HG03520 (cell line): ENCODE measurements around the gene TYROBP.
"Not testable (repeated sequence)": the region's sequence is repeated elsewhere in the genome, so short reads cannot be mapped to it uniquely, and the experiment has no call there.

Experiments used
- ATAC-seq: cut with Tn5 transposase; IDR thresholded peaks from one replicate; pipeline ENCODE4 v1.9.1; 2021; ENCODE audit warnings: mild to moderate bottlenecking, moderate library complexity; ENCODE audit not compliant: unreplicated experiment

The TYROBP gene

GRCh38 chr19:35901854-35902661 is 6.0 kb downstream of the TYROBP start, which contains the start of gene HCST:
Gene HCST, plus strand, starts transcription at chr19:35902529. Its CDS starts 65 bp downstream, at chr19:35902594.
- no peak for ATAC-seq

DNA sequence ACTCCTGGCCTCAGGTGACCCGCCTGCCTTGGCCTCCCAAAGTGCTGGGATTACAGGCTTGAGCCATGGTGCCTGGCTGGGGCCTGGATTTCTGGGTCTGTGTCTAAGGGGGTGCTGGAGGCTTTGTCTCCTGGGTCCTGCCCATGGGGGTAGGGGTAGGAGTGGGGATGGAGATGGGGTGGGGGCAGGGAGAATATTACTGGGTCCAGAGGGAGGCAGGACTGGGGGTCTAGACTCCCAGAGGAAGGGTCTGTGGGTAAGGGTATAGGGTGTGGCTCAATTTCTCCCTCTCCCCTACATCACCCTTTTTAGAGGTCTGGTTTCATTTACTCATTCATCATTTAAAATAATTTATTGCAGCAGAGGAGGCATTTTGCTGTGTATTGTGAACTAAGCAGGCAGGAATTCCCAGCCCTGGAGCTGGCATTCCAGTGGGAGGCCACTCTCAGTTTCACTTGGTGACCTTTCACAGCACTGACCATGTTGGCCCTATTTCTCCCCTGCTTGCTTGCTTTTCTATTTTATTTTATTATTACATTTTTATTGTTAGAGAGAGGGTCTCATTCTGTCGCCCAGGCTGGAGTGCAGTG is 6.9 kb downstream of the TYROBP start:
- no peak for ATAC-seq

DNA sequence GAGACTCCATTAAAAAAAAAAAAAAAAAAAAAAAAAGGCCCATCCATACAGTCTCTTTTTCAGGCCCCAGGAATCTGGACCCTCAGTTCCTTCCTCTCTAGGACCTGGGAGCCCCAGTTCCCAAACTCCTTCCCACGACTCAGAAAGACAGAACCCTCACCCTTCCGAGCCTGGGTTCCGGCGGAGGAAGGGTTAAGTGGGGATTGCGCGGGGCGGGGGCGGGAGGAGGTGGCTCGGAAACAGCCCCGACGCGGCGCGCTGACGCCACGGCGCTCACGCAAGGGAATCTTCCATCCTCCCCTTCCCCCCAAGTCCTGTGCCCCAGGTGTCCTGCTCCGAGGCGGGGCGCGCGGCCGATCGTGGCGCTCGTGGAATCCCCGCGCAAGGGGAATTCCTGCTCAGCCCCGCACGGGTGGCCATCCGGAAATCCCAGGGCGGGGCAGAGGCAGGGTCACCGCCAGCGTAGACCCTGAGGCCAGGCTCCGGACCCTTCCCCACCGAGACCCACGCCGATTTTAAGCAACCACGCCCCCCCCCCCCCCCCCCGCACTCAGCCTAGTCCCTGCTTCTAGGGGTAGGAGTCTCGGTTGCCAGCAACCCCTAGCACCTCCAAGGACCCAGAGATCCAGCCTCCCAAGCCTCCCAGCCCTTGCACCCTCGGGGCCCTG is 8.4 kb downstream of the TYROBP start:
- no peak for ATAC-seq

DNA sequence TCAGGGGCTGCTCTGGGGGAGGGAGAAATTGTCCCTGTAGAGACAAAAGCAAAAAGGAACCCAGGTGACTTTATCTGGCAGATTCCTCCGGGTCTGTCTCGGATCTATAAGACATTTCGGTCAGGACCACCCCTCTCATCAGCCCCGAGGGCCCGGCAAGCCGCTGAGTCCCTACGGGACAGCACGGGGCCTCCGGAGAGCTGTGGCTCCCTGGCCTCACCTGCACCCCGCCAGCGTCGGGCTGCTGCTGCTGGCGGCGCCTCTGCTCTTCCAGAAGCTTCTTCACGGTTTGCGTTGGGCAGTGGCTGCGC is 9.6 kb downstream of the TYROBP start:
- ATAC-seq, result no peak

DNA sequence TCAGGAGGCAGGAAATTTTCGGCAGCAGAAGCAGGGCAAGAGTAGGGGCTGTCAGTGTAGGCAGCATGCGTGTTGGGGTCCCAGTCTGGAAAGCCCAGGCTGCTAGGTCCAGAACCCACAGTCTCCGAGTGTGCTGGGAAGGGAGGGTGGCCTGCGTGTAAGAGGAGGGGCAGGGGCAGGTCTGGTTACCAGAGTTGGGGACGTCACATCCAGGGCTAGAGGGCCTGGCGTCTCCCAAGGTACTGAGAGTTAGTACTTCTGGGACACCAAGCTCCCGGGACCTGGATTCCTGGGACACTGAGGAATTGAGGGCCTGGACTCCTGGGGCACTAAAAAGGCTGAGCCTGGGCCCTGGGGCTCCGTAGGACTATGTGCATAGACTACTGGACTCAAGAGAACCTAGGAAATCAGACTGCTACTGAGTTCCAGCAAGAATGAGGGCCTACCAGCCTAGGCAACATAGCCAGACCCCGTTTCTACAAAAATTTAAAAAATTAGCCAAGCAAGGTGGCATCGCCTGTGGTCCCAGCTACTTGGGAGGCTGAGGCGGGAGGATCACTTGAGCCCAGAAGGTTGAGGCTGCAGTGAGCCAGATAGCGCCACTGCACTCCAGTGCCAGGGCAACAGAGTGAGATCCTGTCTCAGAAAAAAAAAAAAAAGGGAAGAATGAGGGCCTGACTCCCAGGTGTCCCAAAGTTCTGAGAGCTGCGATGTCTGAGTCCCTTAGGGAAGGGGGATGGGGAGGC is 10.2 kb downstream of the TYROBP start:
- no peak for ATAC-seq

DNA sequence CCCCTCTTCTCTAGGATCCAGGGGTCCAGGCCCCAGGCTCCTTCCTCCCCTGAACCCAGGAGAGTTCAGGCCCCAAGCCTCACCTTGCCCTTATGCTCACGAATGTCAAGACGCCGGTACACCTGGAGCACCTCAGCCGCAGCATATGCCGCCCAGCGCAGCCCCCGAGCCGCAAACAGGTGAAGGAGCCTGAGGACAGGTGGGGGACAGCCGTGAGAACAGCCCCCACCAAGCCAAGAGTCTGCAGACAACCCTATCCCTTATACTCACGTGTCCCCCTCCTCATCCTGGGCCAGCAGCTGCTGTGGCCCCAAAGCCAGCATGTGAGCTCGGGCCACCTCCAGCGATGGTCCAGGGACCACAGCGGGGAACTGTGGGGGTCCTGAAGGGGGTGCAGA is 11.5 kb downstream of the TYROBP start:
- ATAC-seq, result no peak

GRCh38 chr19:35895911-35896642 is 12.0 kb downstream of the TYROBP start:
- no peak for ATAC-seq

DNA sequence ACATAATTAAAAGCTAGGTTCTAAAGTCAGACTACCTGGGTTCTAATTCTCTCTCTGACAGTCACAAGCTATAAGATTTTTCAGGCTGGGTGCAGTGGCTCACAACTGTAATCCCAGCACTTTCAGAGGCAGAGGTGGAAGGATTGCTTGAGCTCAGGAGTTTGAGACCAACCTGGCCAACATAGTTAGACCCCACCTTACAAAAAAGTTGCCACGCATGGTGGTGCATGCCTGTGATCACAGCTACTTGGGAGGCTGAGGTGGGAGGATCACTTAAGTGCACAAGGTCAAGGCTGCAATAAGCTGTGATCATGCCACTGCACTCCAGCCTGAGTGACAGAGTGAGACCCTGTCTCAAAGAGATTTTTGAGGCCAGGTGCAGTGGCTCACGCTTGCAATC is 13.8 kb downstream of the TYROBP start:
- no peak for ATAC-seq

DNA sequence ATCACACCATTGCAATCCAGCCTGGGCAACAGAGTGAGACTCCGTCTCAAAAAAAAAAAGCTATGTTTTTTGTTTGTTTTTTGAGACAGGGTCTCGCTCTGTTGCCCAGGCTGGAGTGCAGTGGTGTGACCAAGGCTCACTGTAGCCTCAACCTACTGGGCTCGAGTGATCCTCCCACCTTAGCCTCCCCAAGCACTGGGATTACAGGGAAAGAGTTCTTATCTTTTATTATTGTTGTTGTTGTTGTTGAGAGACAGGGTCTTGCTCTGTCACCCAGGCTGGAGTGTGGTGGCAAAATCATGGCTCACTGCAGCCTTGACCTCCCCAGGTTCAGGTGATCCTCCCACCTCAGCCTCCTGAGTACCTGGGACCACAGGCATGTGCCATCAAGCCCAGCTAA is 16.3 kb downstream of the TYROBP start:
- ATAC-seq, result not testable (repeated sequence)

GRCh38 chr19:35890113-35890650 is 17.9 kb downstream of the TYROBP start:
- no peak for ATAC-seq

- ATAC-seq, result no peak
These were observed 18.6 kb downstream of the TYROBP start for GRCh38 chr19:35889370-35890112.

DNA sequence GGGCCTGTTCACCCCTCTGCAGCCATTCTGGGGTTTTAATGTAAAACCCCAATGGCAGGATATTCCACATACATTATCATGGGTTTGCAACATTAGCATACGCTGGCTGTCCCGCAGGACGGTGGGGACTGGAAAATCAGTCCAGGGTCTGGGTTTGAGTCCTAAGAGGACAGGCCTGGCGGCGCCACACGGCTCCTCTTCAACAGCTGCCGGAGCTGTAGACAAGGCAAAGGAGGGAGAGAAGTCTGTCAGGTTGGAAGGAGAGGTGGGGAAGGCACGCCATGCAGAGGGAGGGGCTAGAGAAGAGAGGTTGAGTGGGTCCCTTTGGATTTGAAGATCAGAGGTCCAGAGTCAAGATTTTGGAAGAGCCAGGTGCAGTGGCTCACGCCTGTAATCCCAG is 19.7 kb downstream of the TYROBP start:
- no peak for ATAC-seq

- no peak for ATAC-seq
These were observed 20.9 kb downstream of the TYROBP start for GRCh38 chr19:35887197-35887596.

DNA sequence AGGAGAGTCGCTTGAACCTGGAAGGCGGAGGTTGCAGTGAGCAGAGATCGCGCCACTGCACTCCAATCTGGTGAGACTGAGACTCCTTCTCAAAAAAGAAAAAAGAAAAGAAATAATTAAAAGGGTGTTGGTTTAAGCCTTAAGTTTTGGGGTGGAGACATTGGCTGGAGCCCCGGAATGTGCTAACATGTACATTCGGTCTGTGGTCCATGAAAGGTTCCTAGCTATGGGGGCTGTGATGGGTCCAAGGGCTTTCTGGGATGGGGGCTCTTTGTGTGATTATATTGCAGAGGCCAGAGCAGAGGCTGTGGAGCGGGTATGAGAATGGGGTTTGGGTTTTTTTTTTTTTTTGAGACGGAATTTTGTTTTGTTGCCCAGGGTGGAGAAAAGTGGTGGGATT is 22.2 kb downstream of the TYROBP start:
- ATAC-seq, result no peak

DNA sequence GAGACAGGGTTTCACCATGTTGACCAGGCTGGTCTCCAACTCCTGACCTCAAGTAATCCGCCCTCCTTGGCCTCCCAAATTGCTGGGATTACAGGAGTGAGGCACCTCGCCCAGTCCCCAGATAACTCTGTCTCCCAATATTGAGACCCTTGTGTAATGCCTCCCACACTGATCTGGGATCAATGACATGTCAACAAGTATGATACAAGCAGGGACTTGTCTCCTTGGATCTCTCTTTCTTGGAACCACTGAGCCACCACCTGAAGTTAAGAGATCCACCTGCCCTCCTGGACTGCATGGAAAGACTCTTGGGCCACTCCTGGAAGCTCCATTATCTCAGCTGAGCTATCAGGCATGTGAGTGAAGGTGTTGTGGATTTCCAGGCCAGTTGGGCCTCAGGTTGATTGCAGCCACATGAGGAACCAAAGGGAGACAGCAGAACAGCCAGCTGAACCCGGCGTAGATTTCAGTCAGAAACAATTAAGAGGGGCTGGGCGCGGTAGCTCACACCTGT is 22.8 kb downstream of the TYROBP start:
- no peak for ATAC-seq

DNA sequence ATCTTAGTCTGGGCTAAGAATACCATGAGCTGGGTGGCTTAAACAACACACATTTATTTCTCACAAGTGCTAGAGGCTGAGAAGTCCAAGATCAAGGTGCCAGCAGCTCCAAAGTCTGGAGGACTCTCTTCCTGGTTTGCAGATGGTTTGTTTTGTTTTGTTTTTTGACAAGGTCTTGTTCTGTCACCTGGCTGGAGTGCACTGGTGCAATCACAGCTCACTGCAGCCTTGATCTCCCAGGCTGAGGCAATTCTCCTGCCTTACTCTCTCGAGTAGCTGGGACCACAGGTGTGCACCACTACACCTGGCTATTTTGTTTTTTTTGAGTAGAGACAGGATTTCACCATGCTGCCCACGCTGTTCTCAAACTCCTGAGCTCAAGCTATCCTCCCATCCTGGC is 24.2 kb downstream of the TYROBP start:
- ATAC-seq, result no peak

DNA sequence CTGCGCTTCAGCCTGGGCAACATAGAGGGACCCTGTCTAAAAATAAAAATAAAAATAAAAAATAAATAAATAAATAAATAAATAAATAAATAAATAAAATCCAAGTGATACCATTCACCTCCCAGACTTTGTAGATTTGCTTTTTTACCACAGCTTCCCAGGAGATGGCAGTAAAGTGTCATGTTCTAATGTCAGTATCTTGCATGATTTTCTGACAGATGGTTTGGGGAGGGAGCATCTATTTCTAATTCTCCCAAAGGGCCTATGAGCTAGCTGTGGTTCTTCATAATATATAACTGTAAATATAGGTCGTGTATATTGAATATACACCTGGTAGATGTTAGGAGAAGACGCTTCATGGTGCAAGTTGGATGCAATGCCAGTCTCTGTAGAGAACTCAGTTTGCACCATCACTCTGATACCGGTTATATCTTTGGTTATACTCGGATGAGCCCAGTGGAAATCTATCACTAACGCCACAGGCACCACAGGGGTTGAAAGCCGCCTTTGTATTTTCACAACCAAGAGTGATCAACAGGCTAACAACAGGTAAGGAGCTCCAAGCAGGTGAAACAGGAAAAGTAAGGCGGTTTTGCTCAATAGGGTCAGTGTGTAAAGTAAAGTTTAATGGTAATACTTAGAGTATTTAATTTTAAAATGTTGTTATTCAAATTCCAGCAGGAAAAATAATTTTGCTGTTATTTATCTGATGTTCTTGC is 25.8 kb downstream of the TYROBP start:
- ATAC-seq, result no peak

GRCh38 chr19:35879770-35880317 is 28.3 kb downstream of the TYROBP start:
- ATAC-seq, result no peak

- ATAC-seq, result no peak
These were observed 29.0 kb downstream of the TYROBP start for GRCh38 chr19:35879068-35879467.
